ENCODE measurements around the gene DSP.

DSP gene

DNA sequence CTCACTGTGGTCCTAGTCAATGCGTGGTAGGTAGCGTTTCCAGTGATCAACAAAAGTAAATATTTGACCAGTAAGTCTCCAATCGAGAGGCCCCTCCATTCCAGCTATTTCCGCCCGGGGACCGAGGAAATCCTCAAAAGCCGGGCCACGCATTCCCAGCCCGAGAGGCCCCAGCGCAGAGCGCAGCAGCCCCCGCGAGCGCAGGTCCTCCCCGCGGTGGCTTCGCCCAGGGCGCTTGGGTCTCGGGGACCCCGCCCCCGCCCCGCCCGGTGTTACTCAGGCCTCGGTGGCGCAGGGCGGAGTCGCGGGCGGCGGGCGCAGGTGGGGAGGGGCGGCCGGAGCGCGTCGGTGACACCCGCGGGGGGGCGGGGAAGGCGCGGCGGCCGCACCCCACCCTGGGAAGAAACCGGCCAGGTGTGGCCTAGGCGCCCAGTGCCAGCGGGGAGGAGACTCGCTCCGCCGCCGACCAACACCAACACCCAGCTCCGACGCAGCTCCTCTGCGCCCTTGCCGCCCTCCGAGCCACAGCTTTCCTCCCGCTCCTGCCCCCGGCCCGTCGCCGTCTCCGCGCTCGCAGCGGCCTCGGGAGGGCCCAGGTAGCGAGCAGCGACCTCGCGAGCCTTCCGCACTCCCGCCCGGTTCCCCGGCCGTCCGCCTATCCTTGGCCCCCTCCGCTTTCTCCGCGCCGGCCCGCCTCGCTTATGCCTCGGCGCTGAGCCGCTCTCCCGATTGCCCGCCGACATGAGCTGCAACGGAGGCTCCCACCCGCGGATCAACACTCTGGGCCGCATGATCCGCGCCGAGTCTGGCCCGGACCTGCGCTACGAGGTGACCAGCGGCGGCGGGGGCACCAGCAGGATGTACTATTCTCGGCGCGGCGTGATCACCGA, at the start of gene DSP:
Gene DSP, plus strand, starts transcription at position 497 of the 890 bp plus-strand sequence. Its CDS starts 245 bp downstream, at position 742.
- TF ChIP-seq CTCF (IDR thresholded peaks at IDR 0.05; ENCODE audit: low read depth, low read length), result no peak
- in situ Hi-C loops (cut with HindIII; ENCODE audit: low sequenced_read_pairs), result no loop called here
- H3K4me3 ChIP-seq (ENCODE audit: low read depth, low read length), result peak within 1 kb of the TSS; percentile 56
- DNase-seq (ENCODE audit: low read depth, low spot score), result peak; percentile 16

DNA sequence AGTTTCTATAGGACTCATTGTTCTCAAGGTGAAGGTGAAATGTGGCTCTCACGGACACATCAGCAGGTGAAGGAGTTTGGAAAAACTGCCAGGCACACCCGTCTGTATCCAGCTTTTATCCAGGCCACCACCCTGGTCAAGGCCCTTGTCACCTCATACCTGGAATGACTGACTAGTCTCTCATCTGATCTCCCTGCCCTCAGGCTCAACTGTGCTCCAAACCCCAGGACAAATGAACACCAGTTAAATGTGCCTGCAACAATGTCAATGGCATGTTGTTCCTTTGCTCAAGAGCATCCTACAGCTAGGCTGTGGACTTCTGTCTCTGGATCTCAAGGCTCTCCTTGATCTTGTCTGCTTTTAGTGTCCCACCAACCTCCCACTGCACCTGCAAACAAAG, 47.6 kb upstream of the DSP start:
- TF ChIP-seq CTCF (IDR thresholded peaks at IDR 0.05; ENCODE audit: low read depth, low read length), result no peak
- in situ Hi-C loops (cut with HindIII; ENCODE audit: low sequenced_read_pairs), result no loop called here
- H3K4me3 ChIP-seq (ENCODE audit: low read depth, low read length), result no peak overlapping the region
- no peak for DNase-seq (ENCODE audit: low read depth, low spot score)

GRCh38 chr6:7494638-7495037, 46.8 kb upstream of the DSP start:
- in situ Hi-C loops (cut with HindIII; ENCODE audit: low sequenced_read_pairs), result no loop called here
- no peak for DNase-seq (ENCODE audit: low read depth, low spot score)
- no peak for TF ChIP-seq CTCF (IDR thresholded peaks at IDR 0.05; ENCODE audit: low read depth, low read length)
- no peak overlapping the region for H3K4me3 ChIP-seq (ENCODE audit: low read depth, low read length)

DNA sequence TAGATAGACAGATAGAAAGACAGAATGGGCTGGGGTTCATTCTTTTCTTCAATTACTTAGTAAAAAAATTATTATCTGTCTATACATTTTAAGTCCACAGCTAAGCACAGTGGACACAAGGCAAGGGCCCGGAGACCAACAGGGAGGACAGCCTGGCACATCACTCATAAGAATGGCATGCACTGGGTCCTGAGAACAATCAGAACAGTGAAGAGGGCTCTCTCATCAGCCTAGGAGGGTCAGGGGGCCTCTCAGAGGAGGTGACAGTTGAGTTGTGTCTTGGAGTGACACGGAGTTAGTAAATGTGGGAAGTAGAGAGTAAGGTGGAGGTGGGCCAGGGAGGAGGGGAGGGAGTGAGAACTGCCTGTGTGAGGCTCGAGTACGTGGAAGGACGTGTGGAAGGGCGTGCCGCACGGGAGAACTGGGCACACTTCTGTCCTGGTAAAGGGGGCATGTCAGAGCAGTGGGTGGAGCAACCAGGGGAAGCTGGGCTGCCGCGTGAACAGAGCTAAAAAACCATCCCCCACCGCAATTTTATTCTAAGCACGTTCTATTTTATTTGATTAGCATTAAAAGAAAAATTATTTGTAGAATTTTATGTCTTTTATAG, 45.1 kb upstream of the DSP start:
- in situ Hi-C loops (cut with HindIII; ENCODE audit: low sequenced_read_pairs), result no loop called here
- no peak for TF ChIP-seq CTCF (IDR thresholded peaks at IDR 0.05; ENCODE audit: low read depth, low read length)
- H3K4me3 ChIP-seq (ENCODE audit: low read depth, low read length), result no peak overlapping the region
- DNase-seq (ENCODE audit: low read depth, low spot score), result no peak

- no peak overlapping the region for H3K4me3 ChIP-seq (ENCODE audit: low read depth, low read length)
- DNase-seq (ENCODE audit: low read depth, low spot score), result no peak
- in situ Hi-C loops (cut with HindIII; ENCODE audit: low sequenced_read_pairs), result no loop called here
- no peak for TF ChIP-seq CTCF (IDR thresholded peaks at IDR 0.05; ENCODE audit: low read depth, low read length)
Observed at GRCh38 chr6:7500752-7501282, 40.7 kb upstream of the DSP start.

GRCh38 chr6:7502743-7503142, 38.7 kb upstream of the DSP start:
- in situ Hi-C loops (cut with HindIII; ENCODE audit: low sequenced_read_pairs), result no loop called here
- no peak overlapping the region for H3K4me3 ChIP-seq (ENCODE audit: low read depth, low read length)
- TF ChIP-seq CTCF (IDR thresholded peaks at IDR 0.05; ENCODE audit: low read depth, low read length), result no peak
- no peak for DNase-seq (ENCODE audit: low read depth, low spot score)

Data from astrocyte of the spinal cord (primary cell).